Measurements from ENCODE around the gene GLYATL3.
A peak's percentile ranks its signal among the peaks of the same experiment; 100 is the strongest.

GLYATL3 gene

DNA sequence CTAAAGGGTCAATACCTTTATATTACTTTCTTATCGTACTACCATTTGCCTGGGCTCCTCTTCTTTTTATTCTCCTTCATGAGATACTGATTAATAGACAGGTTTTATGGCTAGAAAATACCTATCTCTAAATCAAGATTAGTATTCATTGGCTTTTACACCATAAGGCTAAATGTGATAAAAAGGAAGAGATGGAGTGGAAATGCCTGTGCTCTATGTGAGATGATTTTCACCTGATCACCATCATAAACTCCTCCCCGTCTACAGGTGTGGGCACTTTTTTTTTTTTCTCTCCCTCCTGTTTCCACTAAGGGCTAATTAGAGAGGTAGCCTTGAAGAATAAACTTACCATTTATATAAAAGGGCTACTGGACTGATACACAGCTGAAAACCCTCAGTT, at the start of gene GLYATL3:
GLYATL3 (plus strand) TSS at position 301 of the 400 bp plus-strand sequence. CDS start 12,068 bp downstream, outside the sequence.
- peaks cover 0 to 2% (median 0%) of the 10 kb centered on the region in 5 donors for H3K4me1 ChIP-seq (ENCODE audit: control insufficient read depth in 5 of 5, insufficient read depth in 5 of 5, low read length in 5 of 5)
- no peak within 1 kb of the TSS for H3K27ac ChIP-seq (ENCODE audit: low read depth, low read length)
- H3K27me3 ChIP-seq (ENCODE audit: control insufficient read depth in 5 of 5, insufficient read depth in 4 of 5, low read length in 5 of 5) = no peaks in the 10 kb centered on the region
- H3K9me3 ChIP-seq (ENCODE audit: control insufficient read depth in 5 of 5, low read length in 5 of 5) = no peaks in the 10 kb centered on the region
- H3K4me3 ChIP-seq (ENCODE audit: low read depth in 1 of 5, low read length in 5 of 5) = no peak within 1 kb of the TSS
- H3K9ac ChIP-seq (ENCODE audit: low read length in 5 of 5) = no peak within 1 kb of the TSS
- H3K36me3 ChIP-seq (ENCODE audit: control insufficient read depth in 5 of 5, insufficient read depth in 5 of 5, low read length in 5 of 5) = peaks cover 0 to 5% (median 0%) of the 10 kb centered on the region in 5 donors

DNA sequence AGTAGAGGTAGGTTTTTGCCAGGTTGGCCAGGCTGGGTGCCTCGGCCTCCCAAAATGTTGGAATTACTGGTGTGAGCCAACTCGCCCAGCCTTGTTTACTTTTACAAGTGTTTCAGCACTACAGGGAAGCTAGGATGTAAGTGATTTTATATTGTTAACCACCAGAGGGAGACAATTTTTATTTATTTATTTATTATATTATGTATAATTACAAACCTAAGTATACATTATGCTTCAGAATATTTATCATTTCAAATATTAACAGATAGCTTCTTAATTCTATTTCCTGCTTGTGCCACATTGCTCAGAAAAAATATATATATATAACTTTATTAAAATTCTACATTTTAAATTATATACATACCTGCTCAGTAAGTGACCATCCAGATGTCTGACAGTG, 46.5 kb upstream of the GLYATL3 start:
- Histone ChIP-seq H3K4me1 (ENCODE audit: control insufficient read depth in 5 of 5, insufficient read depth in 5 of 5, low read length in 5 of 5) (no peaks in the 10 kb centered on the region), H3K27me3 (ENCODE audit: control insufficient read depth in 5 of 5, insufficient read depth in 4 of 5, low read length in 5 of 5) (no peaks in the 10 kb centered on the region), H3K4me3 (ENCODE audit: low read depth in 1 of 5, low read length in 5 of 5) (no peak overlapping the region), H3K9ac (ENCODE audit: low read length in 5 of 5) (no peak overlapping the region), H3K27ac (ENCODE audit: low read depth, low read length) (no peak overlapping the region), H3K9me3 (ENCODE audit: control insufficient read depth in 5 of 5, low read length in 5 of 5) (no peaks in the 10 kb centered on the region), H3K36me3 (ENCODE audit: control insufficient read depth in 5 of 5, insufficient read depth in 5 of 5, low read length in 5 of 5) (peaks cover 35 to 59% (median 41%) of the 10 kb centered on the region in 5 donors)

DNA sequence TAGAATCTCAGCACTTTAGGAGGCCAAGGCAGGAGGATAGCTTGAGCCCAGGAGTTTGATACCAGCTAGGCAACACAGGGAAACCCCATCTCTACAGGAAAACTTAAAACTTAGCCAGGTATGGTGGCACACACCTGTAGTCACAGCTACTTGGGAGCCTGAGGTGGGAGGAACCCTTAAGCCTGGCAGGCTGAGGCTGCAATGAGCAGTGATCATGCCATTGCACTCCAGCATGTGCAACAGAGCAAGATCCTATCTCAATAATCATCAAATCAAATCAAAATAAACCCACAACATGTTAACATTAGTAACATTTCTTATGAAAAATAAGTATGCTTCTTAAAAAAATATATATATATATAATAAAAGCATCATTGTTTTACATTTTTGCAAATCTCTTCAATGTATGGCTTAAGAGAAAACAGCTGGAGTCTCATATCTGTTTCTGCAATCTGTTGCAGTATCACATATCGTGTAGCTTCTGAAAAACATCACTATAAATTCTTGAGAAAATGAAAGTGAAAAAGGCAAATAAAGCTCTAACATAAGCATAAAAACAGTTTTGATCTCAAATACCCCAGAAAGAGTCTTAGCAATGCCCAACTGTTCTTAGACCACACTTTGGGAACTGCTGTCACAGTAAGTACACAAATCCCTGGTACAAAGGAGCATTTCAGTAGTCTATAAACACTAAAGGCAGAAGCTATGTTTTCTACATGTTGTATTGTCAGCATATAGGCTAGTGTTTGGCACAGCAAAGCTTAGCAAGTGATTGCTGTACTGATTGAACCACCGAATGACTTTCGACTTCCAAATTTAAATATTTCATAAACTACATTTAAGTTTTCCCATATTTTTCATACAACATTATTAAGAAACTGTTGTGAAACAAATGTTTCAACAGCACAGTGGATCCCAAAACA, 44.7 kb upstream of the GLYATL3 start:
- H3K9ac ChIP-seq (ENCODE audit: low read length in 5 of 5) = no peak overlapping the region
- H3K27me3 ChIP-seq (ENCODE audit: control insufficient read depth in 5 of 5, insufficient read depth in 4 of 5, low read length in 5 of 5) = no peaks in the 10 kb centered on the region
- H3K4me3 ChIP-seq (ENCODE audit: low read depth in 1 of 5, low read length in 5 of 5) = no peak overlapping the region
- H3K9me3 ChIP-seq (ENCODE audit: control insufficient read depth in 5 of 5, low read length in 5 of 5) = no peaks in the 10 kb centered on the region
- H3K36me3 ChIP-seq (ENCODE audit: control insufficient read depth in 5 of 5, insufficient read depth in 5 of 5, low read length in 5 of 5) = peaks cover 27 to 55% (median 36%) of the 10 kb centered on the region in 5 donors
- no peak overlapping the region for H3K27ac ChIP-seq (ENCODE audit: low read depth, low read length)
- no peaks in the 10 kb centered on the region for H3K4me1 ChIP-seq (ENCODE audit: control insufficient read depth in 5 of 5, insufficient read depth in 5 of 5, low read length in 5 of 5)

DNA sequence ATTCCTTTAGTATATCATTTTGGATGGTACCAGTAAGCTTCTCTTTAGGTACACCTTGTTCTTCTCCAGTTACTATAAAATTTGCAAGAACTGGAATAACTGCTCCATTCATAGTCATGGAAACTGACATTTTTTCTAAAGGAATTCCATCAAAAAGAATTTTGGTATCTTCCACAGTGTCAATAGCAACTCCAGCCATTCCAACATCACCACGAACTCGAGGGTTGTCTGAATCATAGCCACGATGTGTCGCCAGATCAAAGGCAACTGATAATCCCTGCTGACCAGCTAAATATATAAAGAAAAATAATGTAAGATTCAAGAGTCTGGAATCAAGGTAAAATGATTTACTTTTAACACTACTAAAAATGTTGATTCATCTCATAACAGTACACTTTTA, 42.0 kb upstream of the GLYATL3 start:
- H3K36me3 ChIP-seq (ENCODE audit: control insufficient read depth in 5 of 5, insufficient read depth in 5 of 5, low read length in 5 of 5) = peaks cover 15 to 36% (median 25%) of the 10 kb centered on the region in 5 donors

DNA sequence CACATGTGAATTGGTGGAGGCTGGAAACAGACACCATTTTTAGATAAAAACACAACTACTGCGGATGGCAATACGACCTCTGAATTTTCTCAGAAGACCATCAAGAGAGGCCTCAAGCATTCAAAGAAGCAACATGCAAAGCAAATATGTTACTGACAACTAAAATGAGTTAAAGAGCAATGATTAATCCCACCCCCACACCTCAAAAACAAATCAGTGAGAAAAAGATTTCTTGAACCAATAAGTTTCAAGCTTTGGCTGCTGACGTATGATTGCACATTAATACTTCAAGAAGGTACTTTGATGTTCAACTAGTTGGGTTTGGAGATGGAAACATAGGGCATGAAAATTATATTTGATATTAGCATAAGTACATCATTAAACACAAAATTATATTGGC, 37.7 kb upstream of the GLYATL3 start:
- Histone ChIP-seq H3K9ac (ENCODE audit: low read length in 5 of 5) (peak overlapping the region; percentile 94 to 97 (median 97)), H3K27me3 (ENCODE audit: control insufficient read depth in 5 of 5, insufficient read depth in 4 of 5, low read length in 5 of 5) (no peaks in the 10 kb centered on the region), H3K36me3 (ENCODE audit: control insufficient read depth in 5 of 5, insufficient read depth in 5 of 5, low read length in 5 of 5) (peaks cover 4 to 16% (median 9%) of the 10 kb centered on the region in 5 donors), H3K9me3 (ENCODE audit: control insufficient read depth in 5 of 5, low read length in 5 of 5) (no peaks in the 10 kb centered on the region), H3K4me3 (ENCODE audit: low read depth in 1 of 5, low read length in 5 of 5) (peak overlapping the region; percentile 92 to 99 (median 95)), H3K27ac (ENCODE audit: low read depth, low read length) (peak overlapping the region; percentile 91), H3K4me1 (ENCODE audit: control insufficient read depth in 5 of 5, insufficient read depth in 5 of 5, low read length in 5 of 5) (peaks cover 0 to 30% (median 27%) of the 10 kb centered on the region in 5 donors)

More for the DNA sequence above, 42.0 kb upstream of the GLYATL3 start:
- Histone ChIP-seq H3K9ac (ENCODE audit: low read length in 5 of 5) (no peak overlapping the region), H3K9me3 (ENCODE audit: control insufficient read depth in 5 of 5, low read length in 5 of 5) (no peaks in the 10 kb centered on the region), H3K27me3 (ENCODE audit: control insufficient read depth in 5 of 5, insufficient read depth in 4 of 5, low read length in 5 of 5) (no peaks in the 10 kb centered on the region), H3K4me3 (ENCODE audit: low read depth in 1 of 5, low read length in 5 of 5) (no peak overlapping the region), H3K27ac (ENCODE audit: low read depth, low read length) (no peak overlapping the region), H3K4me1 (ENCODE audit: control insufficient read depth in 5 of 5, insufficient read depth in 5 of 5, low read length in 5 of 5) (peaks cover 0 to 21% (median 16%) of the 10 kb centered on the region in 5 donors)

DNA sequence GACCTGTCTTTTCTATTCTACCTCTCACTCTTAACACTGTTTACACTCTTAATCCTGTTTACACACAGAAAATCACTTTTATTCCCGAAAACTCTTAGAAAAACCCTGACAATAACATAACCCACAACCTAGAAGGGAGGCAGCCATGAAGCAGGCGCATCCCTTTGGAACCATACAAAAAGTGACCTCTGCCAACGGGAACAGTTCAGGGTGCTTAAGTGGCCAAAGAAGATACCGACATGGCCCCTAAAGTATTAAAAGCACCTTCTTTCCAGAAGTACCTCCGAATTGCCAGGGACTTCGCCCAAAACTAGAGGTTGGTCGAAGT, 37.2 kb upstream of the GLYATL3 start:
- Histone ChIP-seq H3K27me3 (ENCODE audit: control insufficient read depth in 5 of 5, insufficient read depth in 4 of 5, low read length in 5 of 5) (no peaks in the 10 kb centered on the region), H3K36me3 (ENCODE audit: control insufficient read depth in 5 of 5, insufficient read depth in 5 of 5, low read length in 5 of 5) (peaks cover 2 to 11% (median 7%) of the 10 kb centered on the region in 5 donors), H3K9me3 (ENCODE audit: control insufficient read depth in 5 of 5, low read length in 5 of 5) (no peaks in the 10 kb centered on the region), H3K4me3 (ENCODE audit: low read depth in 1 of 5, low read length in 5 of 5) (peak overlapping the region; percentile 92 to 99 (median 95)), H3K4me1 (ENCODE audit: control insufficient read depth in 5 of 5, insufficient read depth in 5 of 5, low read length in 5 of 5) (peaks cover 0 to 30% (median 27%) of the 10 kb centered on the region in 5 donors), H3K27ac (ENCODE audit: low read depth, low read length) (peak overlapping the region; percentile 91), H3K9ac (ENCODE audit: low read length in 5 of 5) (peak overlapping the region; percentile 94 to 97 (median 97))

DNA sequence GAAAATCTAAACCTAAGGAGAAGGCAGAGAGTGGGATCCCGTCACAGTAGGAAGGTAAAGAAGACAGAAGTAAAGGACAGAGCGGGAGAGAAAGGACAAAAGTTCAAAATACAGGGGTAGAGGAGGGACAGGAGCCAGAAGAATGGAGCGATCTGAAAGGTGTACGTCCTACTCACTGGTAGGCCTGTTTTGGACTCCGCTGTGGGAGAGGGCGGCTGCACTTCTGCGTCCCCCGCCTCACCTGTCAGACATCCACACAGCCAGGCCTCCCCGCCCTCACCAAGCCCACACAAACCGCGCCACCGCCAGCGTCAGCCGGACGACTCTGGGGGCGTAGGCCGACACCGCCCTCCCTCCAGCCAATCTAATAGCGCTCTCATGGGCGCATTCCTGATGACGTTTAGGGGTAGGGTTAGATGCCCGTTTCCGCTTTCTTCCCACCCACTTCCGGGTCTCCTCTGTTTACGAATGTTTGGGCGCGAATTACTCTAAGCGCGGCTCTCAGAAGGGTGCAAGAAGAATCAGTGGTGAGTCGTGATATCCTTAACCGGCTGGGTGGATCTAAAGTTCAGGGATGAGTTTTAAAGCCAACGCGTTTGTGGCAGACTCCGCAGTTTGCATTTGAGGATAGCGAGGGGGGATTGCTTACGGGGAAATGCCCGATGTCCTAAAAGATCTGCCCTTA, 36.7 kb upstream of the GLYATL3 start, which contains the start of the genes CENPQ and MMUT:
CENPQ (plus strand) TSS at position 444 of the 685 bp plus-strand sequence. CDS start 6,807 bp downstream, outside the sequence.
MMUT (minus strand) TSS at position 327 of the 685 bp plus-strand sequence. CDS start 3,787 bp downstream, outside the sequence.
- Histone ChIP-seq H3K27ac (ENCODE audit: low read depth, low read length) (peak within 1 kb of the TSS; percentile 91), H3K4me1 (ENCODE audit: control insufficient read depth in 5 of 5, insufficient read depth in 5 of 5, low read length in 5 of 5) (peaks cover 0 to 30% (median 27%) of the 10 kb centered on the region in 5 donors), H3K9me3 (ENCODE audit: control insufficient read depth in 5 of 5, low read length in 5 of 5) (no peaks in the 10 kb centered on the region), H3K27me3 (ENCODE audit: control insufficient read depth in 5 of 5, insufficient read depth in 4 of 5, low read length in 5 of 5) (no peaks in the 10 kb centered on the region), H3K4me3 (ENCODE audit: low read depth in 1 of 5, low read length in 5 of 5) (peak within 1 kb of the TSS; percentile 92 to 99 (median 95)), H3K36me3 (ENCODE audit: control insufficient read depth in 5 of 5, insufficient read depth in 5 of 5, low read length in 5 of 5) (peaks cover 0 to 7% (median 5%) of the 10 kb centered on the region in 5 donors), H3K9ac (ENCODE audit: low read length in 5 of 5) (peak within 1 kb of the TSS; percentile 94 to 97 (median 97))

DNA sequence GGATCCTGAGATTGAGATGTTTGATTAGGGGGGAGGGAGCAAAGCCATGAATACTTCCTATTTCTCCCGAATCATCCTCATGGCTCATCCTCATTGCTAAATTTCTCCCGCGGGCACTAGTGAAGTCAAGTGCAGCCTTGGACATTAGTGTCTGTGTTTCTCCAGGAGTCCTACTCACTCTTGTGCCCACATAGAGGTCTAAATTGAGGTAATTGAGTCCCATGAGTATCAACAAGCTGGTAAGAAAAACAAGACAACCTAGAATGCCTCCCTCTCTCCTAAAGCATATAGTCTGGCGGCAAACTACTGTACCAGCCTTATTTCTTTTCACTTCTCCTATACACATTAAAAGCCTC, 36.1 kb upstream of the GLYATL3 start:
- H3K4me1 ChIP-seq (ENCODE audit: control insufficient read depth in 5 of 5, insufficient read depth in 5 of 5, low read length in 5 of 5) = peaks cover 0 to 30% (median 27%) of the 10 kb centered on the region in 5 donors
- H3K4me3 ChIP-seq (ENCODE audit: low read depth in 1 of 5, low read length in 5 of 5) = peak overlapping the region; percentile 92 to 99 (median 95)
- peak overlapping the region; percentile 94 to 97 (median 97) for H3K9ac ChIP-seq (ENCODE audit: low read length in 5 of 5)
- H3K36me3 ChIP-seq (ENCODE audit: control insufficient read depth in 5 of 5, insufficient read depth in 5 of 5, low read length in 5 of 5) = peaks cover 0 to 5% (median 3%) of the 10 kb centered on the region in 5 donors
- H3K9me3 ChIP-seq (ENCODE audit: control insufficient read depth in 5 of 5, low read length in 5 of 5) = no peaks in the 10 kb centered on the region
- H3K27ac ChIP-seq (ENCODE audit: low read depth, low read length) = peak overlapping the region; percentile 91
- H3K27me3 ChIP-seq (ENCODE audit: control insufficient read depth in 5 of 5, insufficient read depth in 4 of 5, low read length in 5 of 5) = no peaks in the 10 kb centered on the region

DNA sequence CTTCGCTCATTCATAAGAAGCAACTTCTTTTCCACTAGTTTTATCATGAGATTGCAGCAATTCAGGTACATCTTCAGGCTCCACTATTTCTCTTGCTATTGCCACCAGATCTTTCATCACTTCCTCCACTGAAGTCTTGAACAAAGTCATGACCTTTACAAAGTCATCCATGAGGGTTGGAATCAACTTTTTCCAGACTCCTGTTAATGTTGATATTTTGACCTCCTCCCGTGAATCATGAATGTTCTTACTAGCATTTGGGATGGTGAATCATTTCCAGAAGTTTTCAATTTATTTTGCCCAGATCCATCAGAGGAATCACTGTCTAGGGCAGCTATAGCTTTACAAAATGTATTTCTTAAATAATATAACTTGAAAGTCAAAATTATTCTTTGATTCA, 35.0 kb upstream of the GLYATL3 start:
- no peaks in the 10 kb centered on the region for H3K36me3 ChIP-seq (ENCODE audit: control insufficient read depth in 5 of 5, insufficient read depth in 5 of 5, low read length in 5 of 5)
- H3K27me3 ChIP-seq (ENCODE audit: control insufficient read depth in 5 of 5, insufficient read depth in 4 of 5, low read length in 5 of 5) = no peaks in the 10 kb centered on the region
- no peak overlapping the region for H3K9ac ChIP-seq (ENCODE audit: low read length in 5 of 5)
- no peak overlapping the region for H3K4me3 ChIP-seq (ENCODE audit: low read depth in 1 of 5, low read length in 5 of 5)
- peaks cover 0 to 30% (median 27%) of the 10 kb centered on the region in 5 donors for H3K4me1 ChIP-seq (ENCODE audit: control insufficient read depth in 5 of 5, insufficient read depth in 5 of 5, low read length in 5 of 5)
- H3K9me3 ChIP-seq (ENCODE audit: control insufficient read depth in 5 of 5, low read length in 5 of 5) = no peaks in the 10 kb centered on the region
- no peak overlapping the region for H3K27ac ChIP-seq (ENCODE audit: low read depth, low read length)

Measured in subcutaneous abdominal adipose tissue (tissue), 5 donors.